NCI-H446 treated with DMSO at 0.1 percent for 48 hours (cell line): ENCODE measurements around the gene SELE.

Source experiments
- DNase-seq: peaks from one replicate; lab custom pipeline; 2025; lab: John Stamatoyannopoulos, UW

Gene SELE, protein sequence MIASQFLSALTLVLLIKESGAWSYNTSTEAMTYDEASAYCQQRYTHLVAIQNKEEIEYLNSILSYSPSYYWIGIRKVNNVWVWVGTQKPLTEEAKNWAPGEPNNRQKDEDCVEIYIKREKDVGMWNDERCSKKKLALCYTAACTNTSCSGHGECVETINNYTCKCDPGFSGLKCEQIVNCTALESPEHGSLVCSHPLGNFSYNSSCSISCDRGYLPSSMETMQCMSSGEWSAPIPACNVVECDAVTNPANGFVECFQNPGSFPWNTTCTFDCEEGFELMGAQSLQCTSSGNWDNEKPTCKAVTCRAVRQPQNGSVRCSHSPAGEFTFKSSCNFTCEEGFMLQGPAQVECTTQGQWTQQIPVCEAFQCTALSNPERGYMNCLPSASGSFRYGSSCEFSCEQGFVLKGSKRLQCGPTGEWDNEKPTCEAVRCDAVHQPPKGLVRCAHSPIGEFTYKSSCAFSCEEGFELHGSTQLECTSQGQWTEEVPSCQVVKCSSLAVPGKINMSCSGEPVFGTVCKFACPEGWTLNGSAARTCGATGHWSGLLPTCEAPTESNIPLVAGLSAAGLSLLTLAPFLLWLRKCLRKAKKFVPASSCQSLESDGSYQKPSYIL

DNA sequence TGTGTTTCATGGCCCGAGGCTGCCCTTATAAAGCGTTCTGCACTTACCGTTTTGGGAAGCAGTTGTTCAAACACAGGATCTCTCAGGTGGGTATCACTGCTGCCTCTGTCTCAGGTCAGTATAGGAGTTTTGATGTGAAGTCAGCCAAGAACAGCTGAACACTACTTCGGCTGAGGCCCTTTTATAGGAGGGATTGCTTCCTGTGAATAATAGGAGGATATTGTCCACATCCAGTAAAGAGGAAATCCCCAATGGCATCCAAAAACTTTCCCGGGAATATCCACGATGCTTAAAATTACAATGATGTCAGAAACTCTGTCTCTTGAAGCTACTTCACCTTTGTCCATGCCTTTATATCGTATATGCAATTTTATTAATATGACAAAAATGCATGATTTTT, at the start of gene SELE:
Gene SELE (minus strand): TSS at position 156 of the 400 bp plus-strand sequence. CDS start 467 bp downstream, outside the sequence.
- DNase-seq = no peak

DNA sequence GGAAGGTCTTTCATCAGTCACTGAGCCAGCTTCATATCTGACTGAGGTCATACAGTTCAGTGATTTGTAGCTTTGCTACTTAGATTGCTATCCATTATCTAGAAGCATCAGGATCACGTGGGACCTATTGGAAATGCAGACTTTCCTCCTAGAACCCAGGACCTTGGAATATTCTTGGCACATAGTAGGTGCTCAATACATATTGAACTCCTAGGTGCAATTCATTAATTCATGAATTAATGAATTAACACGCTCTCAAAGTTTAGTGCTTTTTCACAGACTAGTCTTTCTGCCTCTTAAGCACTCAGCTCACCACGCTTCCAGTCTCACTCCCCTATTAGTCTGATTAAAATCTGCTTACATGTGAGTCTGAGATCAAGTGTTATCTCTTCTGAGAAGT, 48.7 kb upstream of the SELE start:
- DNase-seq = no peak

- DNase-seq = no peak
Observed at GRCh38 chr1:169779970-169780369, 46.1 kb upstream of the SELE start.

- no peak for DNase-seq
Observed at GRCh38 chr1:169779150-169779549, 45.3 kb upstream of the SELE start.

- DNase-seq = no peak
Observed at GRCh38 chr1:169776440-169776839, 42.6 kb upstream of the SELE start.

DNA sequence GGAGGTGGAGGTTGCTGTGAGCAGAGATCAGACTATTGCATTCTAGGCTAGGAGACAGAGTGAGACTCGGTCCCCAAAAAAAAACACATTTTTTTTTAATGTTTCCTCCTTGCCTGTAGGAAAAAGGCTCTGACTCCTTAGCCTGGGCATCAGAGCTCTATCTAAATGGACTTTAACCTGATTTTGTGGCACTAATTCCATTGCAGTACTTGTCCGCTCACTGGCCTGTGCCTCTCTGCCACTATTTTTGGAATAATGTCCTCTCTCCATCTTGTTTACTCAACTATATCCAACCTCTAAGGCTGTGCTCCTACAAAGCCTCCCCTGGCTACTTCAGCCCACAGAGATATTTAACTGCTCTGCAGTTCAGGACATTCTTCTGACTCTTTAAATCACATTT, 34.3 kb upstream of the SELE start:
- DNase-seq = no peak

DNA sequence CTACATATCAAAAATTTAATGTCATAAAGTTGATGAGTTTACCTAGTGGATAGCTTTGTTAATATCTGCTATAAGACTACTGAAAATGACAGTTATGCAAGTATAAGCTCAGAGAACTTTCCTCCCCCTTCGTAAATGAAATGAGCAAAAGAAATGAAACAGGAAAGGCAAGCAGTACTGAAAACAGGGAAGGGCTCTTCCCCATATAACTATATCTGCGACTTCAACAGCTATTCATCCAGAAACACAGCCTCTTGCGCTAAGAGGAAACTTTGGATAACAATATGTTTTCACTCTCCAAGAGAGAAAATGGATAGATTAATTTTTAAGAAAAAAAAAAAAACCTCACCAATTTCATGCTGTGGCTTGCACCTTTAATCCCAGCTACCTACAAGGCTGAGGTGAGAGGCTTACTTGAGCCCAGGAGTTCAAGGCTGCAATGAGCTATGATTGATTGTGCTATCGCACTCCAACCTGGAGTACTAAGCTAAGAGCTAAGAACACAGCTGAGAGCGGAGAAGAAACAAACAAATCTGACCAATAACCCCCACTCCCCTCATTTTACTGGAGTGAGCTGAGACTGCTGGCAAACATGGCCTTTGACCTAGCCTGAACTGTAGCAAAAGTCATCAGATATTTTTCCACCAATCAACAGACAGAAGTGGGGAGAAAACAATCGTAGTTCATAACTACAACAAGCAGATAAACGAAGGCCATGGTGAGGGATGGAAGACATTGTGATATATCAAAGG, 31.9 kb upstream of the SELE start:
- DNase-seq = no peak

- DNase-seq = no peak
Observed at GRCh38 chr1:169764919-169765318, 31.0 kb upstream of the SELE start.

- no peak for DNase-seq
Observed at GRCh38 chr1:169762699-169763098, 28.8 kb upstream of the SELE start.

GRCh38 chr1:169759038-169759437, 25.2 kb upstream of the SELE start:
- DNase-seq = no peak

- no peak for DNase-seq
Observed at GRCh38 chr1:169753549-169753948, 19.7 kb upstream of the SELE start.

DNA sequence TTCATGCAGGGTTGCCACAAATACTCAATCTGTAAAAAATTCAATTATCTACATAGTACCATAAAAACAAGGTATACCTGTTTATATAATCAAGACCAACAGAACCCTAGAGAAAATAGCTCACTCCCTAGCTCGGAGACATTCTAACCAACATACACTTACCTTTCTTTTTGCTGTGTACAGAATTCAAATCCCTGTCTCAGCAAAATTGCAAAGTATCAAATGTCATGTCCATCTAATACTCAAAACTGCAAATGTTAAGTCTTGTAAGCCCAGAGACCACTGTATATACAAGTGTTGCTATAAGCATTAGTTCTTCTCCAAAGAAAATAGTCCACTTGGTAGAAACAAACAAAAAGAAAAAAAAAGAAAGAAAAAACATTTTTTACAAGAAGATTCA, 16.2 kb upstream of the SELE start:
- no peak for DNase-seq

GRCh38 chr1:169746550-169746949, 12.7 kb upstream of the SELE start:
- no peak for DNase-seq

DNA sequence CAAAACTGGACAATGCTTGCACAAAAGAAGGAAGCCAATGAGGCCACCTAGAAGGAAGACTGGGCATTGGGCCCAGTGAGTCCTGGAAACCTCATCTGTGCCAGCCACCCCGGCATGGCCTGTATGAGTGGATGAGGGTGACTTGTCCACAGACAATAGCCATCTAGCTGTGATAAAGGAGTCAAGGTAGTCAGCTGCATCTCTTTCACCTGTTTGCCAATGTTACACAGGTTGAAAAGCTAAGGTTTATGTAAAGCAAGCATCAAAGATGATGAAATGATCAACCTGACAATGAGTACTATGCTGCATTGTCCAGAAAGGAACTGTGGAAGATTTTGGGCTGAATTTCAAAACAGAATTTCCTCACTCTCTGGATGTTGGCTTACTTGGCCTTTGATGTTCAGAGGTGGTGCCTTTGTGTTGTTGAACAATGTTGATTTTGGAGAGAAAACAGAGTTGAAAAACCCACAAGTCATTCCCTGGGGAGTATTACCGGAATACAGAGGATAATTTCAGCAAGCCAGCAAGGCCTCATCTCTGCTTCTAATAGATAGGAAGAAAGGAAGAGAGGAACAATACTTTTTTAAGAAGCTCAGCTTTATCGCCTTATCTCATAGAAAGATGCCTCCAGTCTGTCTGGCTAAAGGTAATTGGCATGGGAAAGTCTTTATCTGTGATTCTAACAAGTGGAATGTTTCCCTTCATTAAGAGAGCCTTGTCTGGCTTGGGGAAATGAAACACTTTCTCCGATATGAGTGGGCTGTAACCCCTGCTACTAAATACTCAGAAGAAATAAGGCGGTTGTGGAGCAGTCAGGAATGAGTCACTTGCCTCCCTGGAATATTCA, 11.4 kb upstream of the SELE start:
- DNase-seq = no peak

GRCh38 chr1:169741666-169742394, 8.0 kb upstream of the SELE start:
- DNase-seq = no peak

DNA sequence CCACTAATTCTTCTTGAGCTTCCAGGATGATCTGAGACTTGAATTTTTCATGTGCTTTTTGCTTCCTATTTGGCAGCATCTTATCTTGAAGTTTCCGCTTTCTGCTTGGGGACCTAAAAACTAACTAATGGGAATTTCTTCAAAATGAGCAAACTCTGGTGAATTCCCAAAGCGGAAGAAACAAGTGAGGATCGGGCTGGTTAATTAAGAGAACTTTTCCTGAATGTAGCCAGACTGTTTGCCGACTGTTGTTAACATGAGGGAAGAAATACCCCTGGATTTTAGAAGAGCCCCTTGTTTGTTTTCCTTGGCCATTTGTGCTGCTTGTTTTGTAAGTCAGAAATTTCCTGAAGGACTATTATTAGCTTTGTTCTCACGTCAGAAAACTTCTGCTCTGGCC, 6.1 kb upstream of the SELE start:
- DNase-seq = no peak

DNA sequence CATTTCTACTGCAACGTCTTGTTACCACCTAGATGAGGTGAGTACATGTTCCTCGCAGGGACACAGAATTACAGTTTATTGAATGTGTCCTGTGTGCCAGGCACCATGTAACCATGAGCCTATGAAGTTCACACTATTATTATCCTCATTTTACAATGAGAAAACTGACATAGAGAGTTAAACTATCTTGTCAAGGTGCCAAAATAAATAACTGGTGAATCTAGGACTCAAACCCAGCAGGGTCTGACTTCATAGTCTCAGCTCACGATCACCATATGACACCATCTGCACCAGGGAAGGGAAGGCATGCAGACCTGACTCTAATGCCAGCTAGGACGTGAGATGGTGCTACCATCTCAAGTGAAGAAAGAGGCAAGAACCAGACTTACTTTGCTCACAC, 2.4 kb downstream of the SELE start:
- no peak for DNase-seq

- DNase-seq = no peak
Observed at GRCh38 chr1:169729991-169730390, 3.9 kb downstream of the SELE start.

GRCh38 chr1:169727307-169727706, 6.6 kb downstream of the SELE start:
- no peak for DNase-seq

DNA sequence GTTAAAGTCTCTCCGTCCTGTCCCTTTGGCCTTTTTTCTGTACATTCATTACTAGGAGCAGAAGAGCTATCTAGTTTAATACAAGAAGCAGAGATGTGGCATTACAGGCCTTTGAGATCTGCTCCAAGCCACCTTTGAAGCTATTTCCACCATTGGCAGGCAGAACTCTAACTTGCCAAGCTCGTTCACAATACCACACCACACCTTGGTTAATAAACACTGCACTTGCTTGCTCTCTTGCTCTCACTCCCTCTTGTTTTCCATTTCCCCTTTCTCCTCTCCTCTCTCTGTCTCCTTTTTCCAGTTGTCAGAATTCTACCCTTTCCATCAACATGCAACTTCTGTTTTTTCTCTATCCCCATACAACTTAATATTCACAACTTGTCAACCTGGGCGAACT, 7.0 kb downstream of the SELE start:
- DNase-seq = no peak

GRCh38 chr1:169725930-169726329, 7.9 kb downstream of the SELE start:
- DNase-seq = no peak
